Upper lobe of right lung (tissue), 1 donor: ENCODE data around the gene PIKFYVE. TPM values are rescaled to one million over a fixed set of nuclear protein-coding genes. Genes with fewer than 3 reads are reported as not detected.

Source experiments
- ATAC-seq: fragments of 200-7000 bp; cut with Tn5 transposase; one replicate; pipeline ENCODE4 v1.9.1; 2020; ENCODE audit warnings: mild to moderate bottlenecking, moderate library complexity
- DNase-seq: peaks from one replicate; pipeline ENCODE4 v3.0.0-alpha.2; 2020
- H3K27ac ChIP-seq: fragments of 200-600 bp; one replicate; pipeline ENCODE4 v1.8.0; 2022
- H3K27me3 ChIP-seq: fragments of 200-600 bp; one replicate; pipeline ENCODE4 v1.8.0; 2022; ENCODE audit warnings: mild to moderate bottlenecking
- H3K36me3 ChIP-seq: fragments of 200-600 bp; one replicate; pipeline ENCODE4 v1.8.0; 2022
- H3K4me1 ChIP-seq: fragments of 200-600 bp; one replicate; pipeline ENCODE4 v1.8.0; 2022
- H3K4me3 ChIP-seq: fragments of 200-600 bp; one replicate; pipeline ENCODE4 v1.8.0; 2022; ENCODE audit warnings: mild to moderate bottlenecking
- H3K9me3 ChIP-seq: fragments of 200-600 bp; one replicate; pipeline ENCODE4 v1.8.0; 2022
- intact Hi-C: fragments of 100-400 bp; cut with DNase I; formaldehyde crosslinking; loops from one replicate; pipeline ENCODE4 v1.11.0; 2022
- total RNA-seq: library from RNA; stranded (reverse); fragmentation: NEBNext Ultra II Directional; extraction: Animal tissue kit (Norgen Biotek cat#: 25700); gene quantifications from one replicate; pipeline ENCODE4 v1.2.1, GENCODE V29; 2021
- TF ChIP-seq, protein P1 (sequence below): fragments of 200-600 bp; IDR thresholded peaks from one replicate; pipeline ENCODE4 v1.8.0; 2022; ENCODE audit warnings: antibody characterized with exemption
- donor health status: DM: no; HTN: yes; CAD: no; lungs with severe emphysema.

The PIKFYVE gene
- total RNA-seq, 1 donor from 2014 or later, result 32.5 TPM

DNA sequence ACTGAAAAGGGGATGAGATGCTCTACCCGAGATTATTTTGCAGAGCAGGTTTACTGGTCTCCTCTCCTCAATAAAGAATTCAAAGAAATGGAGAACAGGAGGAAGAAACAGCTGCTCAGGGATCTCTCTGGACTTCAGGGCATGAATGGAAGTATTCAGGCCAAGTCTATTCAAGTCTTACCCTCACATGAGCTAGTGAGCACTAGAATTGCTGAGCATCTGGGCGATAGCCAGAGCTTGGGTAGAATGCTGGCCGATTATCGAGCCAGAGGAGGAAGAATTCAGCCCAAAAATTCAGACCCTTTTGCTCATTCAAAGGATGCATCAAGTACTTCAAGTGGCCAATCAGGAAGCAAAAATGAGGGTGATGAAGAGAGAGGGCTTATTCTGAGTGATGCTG is 60.0 kb downstream of the PIKFYVE start:
- H3K9me3 ChIP-seq, result no peaks in the 10 kb centered on the region
- no peak overlapping the region for H3K4me3 ChIP-seq
- H3K36me3 ChIP-seq, result peaks cover 74% of the 10 kb centered on the region
- no peaks in the 10 kb centered on the region for H3K4me1 ChIP-seq
- no peak for DNase-seq
- intact Hi-C loops, result no loop called here
- no peak overlapping the region for H3K27ac ChIP-seq
- TF ChIP-seq, protein P1, sequence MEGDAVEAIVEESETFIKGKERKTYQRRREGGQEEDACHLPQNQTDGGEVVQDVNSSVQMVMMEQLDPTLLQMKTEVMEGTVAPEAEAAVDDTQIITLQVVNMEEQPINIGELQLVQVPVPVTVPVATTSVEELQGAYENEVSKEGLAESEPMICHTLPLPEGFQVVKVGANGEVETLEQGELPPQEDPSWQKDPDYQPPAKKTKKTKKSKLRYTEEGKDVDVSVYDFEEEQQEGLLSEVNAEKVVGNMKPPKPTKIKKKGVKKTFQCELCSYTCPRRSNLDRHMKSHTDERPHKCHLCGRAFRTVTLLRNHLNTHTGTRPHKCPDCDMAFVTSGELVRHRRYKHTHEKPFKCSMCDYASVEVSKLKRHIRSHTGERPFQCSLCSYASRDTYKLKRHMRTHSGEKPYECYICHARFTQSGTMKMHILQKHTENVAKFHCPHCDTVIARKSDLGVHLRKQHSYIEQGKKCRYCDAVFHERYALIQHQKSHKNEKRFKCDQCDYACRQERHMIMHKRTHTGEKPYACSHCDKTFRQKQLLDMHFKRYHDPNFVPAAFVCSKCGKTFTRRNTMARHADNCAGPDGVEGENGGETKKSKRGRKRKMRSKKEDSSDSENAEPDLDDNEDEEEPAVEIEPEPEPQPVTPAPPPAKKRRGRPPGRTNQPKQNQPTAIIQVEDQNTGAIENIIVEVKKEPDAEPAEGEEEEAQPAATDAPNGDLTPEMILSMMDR, result no peak
- no peak for ATAC-seq
- no peaks in the 10 kb centered on the region for H3K27me3 ChIP-seq

DNA sequence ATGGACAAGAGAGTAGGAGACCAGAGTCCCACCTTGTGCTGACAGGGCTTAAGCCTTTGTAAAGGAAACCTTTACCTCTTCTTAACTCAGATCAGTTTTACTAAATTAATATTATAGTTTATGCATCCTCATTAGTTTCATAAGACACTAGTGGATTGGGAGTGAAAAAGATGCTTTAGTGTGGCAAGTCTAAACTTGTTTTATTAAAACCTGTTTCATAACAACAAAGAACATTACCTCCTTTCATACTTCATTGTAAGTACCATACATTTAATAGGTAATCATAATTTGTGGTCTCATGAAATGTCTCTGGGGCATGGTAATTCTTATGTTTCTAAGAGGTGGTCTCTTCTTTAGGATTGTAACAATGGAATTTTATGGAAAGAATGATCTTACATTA is 63.4 kb downstream of the PIKFYVE start:
- intact Hi-C loops, result no loop called here
- Histone ChIP-seq H3K27ac (no peak overlapping the region), H3K27me3 (no peaks in the 10 kb centered on the region), H3K4me3 (no peak overlapping the region), H3K4me1 (no peaks in the 10 kb centered on the region), H3K9me3 (no peaks in the 10 kb centered on the region), H3K36me3 (peaks cover 96% of the 10 kb centered on the region)
- TF ChIP-seq, protein P1, result no peak
- DNase-seq, result no peak
- no peak for ATAC-seq

DNA sequence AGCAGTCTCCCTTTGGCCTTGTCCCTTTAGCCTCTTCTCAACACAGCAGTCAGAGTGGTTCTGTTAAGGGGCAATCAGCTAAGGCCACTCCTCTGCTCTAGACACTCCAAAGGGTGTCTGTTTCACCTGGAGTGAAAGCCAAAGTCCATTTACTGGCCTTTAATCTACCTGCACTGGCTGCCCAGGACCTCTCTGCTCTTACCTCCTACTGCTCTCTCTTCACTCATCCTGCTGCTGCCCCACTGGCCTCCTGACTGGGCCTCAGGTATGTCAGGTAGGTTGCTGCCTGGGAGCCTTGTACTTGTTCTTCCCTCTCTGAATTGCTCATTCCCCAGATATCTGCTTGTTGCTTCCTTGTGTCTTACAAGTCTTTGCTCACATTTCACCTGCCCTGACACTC is 68.2 kb downstream of the PIKFYVE start:
- TF ChIP-seq, protein P1, result no peak
- intact Hi-C loops, result no loop called here
- H3K4me1 ChIP-seq, result no peaks in the 10 kb centered on the region
- H3K4me3 ChIP-seq, result no peak overlapping the region
- DNase-seq, result no peak
- no peak overlapping the region for H3K27ac ChIP-seq
- H3K27me3 ChIP-seq, result no peaks in the 10 kb centered on the region
- peaks cover 98% of the 10 kb centered on the region for H3K36me3 ChIP-seq
- H3K9me3 ChIP-seq, result no peaks in the 10 kb centered on the region
- ATAC-seq, result no peak

DNA sequence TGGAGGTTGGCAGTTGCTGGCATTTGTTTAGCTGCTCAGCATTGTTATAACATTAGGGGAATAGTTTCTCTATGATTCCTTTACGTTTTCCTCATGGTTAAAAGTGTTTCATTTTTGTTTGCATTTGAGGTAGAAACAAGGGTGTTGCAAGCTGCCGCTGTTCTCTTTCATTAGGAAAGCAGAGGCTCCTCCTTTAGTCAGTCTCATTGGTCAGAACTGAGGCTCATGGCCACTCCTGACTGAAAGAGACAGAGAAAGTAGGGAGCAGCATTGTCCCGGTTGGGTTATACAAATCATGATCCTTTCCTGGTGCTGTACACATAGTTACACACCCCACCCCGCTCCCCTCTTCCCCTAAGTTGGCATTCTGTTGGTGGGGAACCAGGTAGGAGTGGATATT is 80.7 kb downstream of the PIKFYVE start:
- DNase-seq (no peak), ATAC-seq (no peak)
- no peaks in the 10 kb centered on the region for H3K9me3 ChIP-seq
- H3K27ac ChIP-seq, result no peak overlapping the region
- H3K36me3 ChIP-seq, result peaks cover 92% of the 10 kb centered on the region
- H3K4me3 ChIP-seq, result no peak overlapping the region
- intact Hi-C loops, result no loop called here
- no peaks in the 10 kb centered on the region for H3K27me3 ChIP-seq
- H3K4me1 ChIP-seq, result no peaks in the 10 kb centered on the region
- TF ChIP-seq, protein P1, result no peak

DNA sequence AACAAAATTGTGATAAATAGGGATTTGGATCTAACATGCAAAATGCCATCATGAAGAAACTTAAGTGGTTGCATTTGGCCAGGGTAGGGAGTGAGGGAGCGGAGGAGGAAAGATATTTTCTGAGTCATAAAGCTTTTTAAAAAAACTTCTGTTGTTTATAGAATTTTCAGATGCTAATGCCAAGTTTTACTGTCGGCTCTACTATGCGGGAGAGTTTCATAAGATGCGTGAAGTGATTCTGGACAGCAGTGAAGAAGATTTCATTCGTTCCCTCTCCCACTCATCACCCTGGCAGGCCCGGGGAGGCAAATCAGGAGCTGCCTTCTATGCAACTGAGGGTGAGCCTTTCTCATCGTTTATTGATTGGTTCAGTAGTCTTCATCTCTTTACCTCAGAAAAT is 84.6 kb downstream of the PIKFYVE start:
- H3K27me3 ChIP-seq, result no peaks in the 10 kb centered on the region
- no peak overlapping the region for H3K27ac ChIP-seq
- H3K4me1 ChIP-seq, result no peaks in the 10 kb centered on the region
- intact Hi-C loops, result no loop called here
- peaks cover 96% of the 10 kb centered on the region for H3K36me3 ChIP-seq
- no peak for ATAC-seq
- TF ChIP-seq, protein P1, result no peak
- no peak for DNase-seq
- H3K9me3 ChIP-seq, result no peaks in the 10 kb centered on the region
- no peak overlapping the region for H3K4me3 ChIP-seq
